CD8-positive, alpha-beta memory T cell (primary cell): ENCODE results near the gene STAT5A. TPM values are rescaled to one million over a fixed set of nuclear protein-coding genes. Genes with fewer than 3 reads are reported as not detected.

Experiments used
- polyA plus RNA-seq: library from polyadenylated mRNA; unstranded; fragments of 300-500 nt; fragmentation: Illumina TruSeq; gene quantifications from one replicate; pipeline ENCODE4 v1.2.3, GENCODE V29; 2021
- total RNA-seq, 2 experiments: library from RNA; stranded (reverse); gene quantifications; one replicate each; pipeline ENCODE4 v1.2.3, GENCODE V29; 2021

STAT5A gene
- total and polyA plus RNA-seq, 3 experiments from 2014 or later = 90.3 to 263 (median 259) TPM

Other genes with a start within 250 kb of the STAT5A start
- under 1 TPM; 0.15 to 0.20 TPM for gene C17orf113, start 237.9 kb upstream of the STAT5A start, total RNA-seq
- gene C17orf113, start 237.9 kb upstream of the STAT5A start, polyA plus RNA-seq = 0.10 TPM
- not detected for gene ZNF385C, start 190.0 kb upstream of the STAT5A start, total RNA-seq
- gene ZNF385C, start 190.0 kb upstream of the STAT5A start, polyA plus RNA-seq = not detected
- 1 to 10 TPM; 8.1 to 9.7 TPM for gene DHX58, start 175.8 kb upstream of the STAT5A start, total RNA-seq
- gene DHX58, start 175.8 kb upstream of the STAT5A start, polyA plus RNA-seq = 10.7 TPM
- 10 to 100 TPM; 52.5 to 53.3 TPM for gene KAT2A, start 167.1 kb upstream of the STAT5A start, total RNA-seq
- gene KAT2A, start 167.1 kb upstream of the STAT5A start, polyA plus RNA-seq = 8.5 TPM
- under 1 TPM; 0.11 to 0.15 TPM for gene HSPB9, start 165.7 kb upstream of the STAT5A start, total RNA-seq
- not detected for gene HSPB9, start 165.7 kb upstream of the STAT5A start, polyA plus RNA-seq
- gene RAB5C, start 133.5 kb upstream of the STAT5A start, total RNA-seq = 10 to 100 TPM; 61.3 to 64.3 TPM
- 86.0 TPM for gene RAB5C, start 133.5 kb upstream of the STAT5A start, polyA plus RNA-seq
- gene KCNH4, start 107.4 kb upstream of the STAT5A start, total RNA-seq = 1 to 10 TPM; 1.5 to 1.7 TPM
- gene KCNH4, start 107.4 kb upstream of the STAT5A start, polyA plus RNA-seq = not detected
- not detected for gene HCRT, start 103.0 kb upstream of the STAT5A start, total RNA-seq
- gene HCRT, start 103.0 kb upstream of the STAT5A start, polyA plus RNA-seq = not detected
- gene GHDC, start 94.0 kb upstream of the STAT5A start, total RNA-seq = 10 to 100 TPM; 18.4 to 21.7 TPM
- gene GHDC, start 94.0 kb upstream of the STAT5A start, polyA plus RNA-seq = 23.1 TPM
- gene STAT5B, start 12.1 kb upstream of the STAT5A start, total RNA-seq = 100 to 1,000 TPM; 124 to 132 TPM
- 108 TPM for gene STAT5B, start 12.1 kb upstream of the STAT5A start, polyA plus RNA-seq
- gene STAT3, start 99.9 kb downstream of the STAT5A start, total RNA-seq = 100 to 1,000 TPM; 148 to 155 TPM
- 166 TPM for gene STAT3, start 99.9 kb downstream of the STAT5A start, polyA plus RNA-seq
- under 1 TPM; 0.18 to 0.22 TPM for gene CAVIN1, start 134.8 kb downstream of the STAT5A start, total RNA-seq
- not detected for gene CAVIN1, start 134.8 kb downstream of the STAT5A start, polyA plus RNA-seq
- 1 to 10 TPM; 3.0 to 3.6 TPM for gene ATP6V0A1, start 170.4 kb downstream of the STAT5A start, total RNA-seq
- 5.5 TPM for gene ATP6V0A1, start 170.4 kb downstream of the STAT5A start, polyA plus RNA-seq
- 10 to 100 TPM; 15.8 to 17.4 TPM for gene NAGLU, start 247.7 kb downstream of the STAT5A start, total RNA-seq
- gene NAGLU, start 247.7 kb downstream of the STAT5A start, polyA plus RNA-seq = 17.0 TPM